Activated naive CD8-positive, alpha-beta T cell treated with anti-CD3 and anti-CD28 coated beads, Interleukin-2, amount 50 U/mL, for 16 hours (primary cell): Measurements from ENCODE around the gene RXYLT1.

Experiments used
- DNase-seq: peaks from one replicate; pipeline ENCODE4 v3.0.0-alpha.2; 2020; ENCODE audit warnings: low read depth, low spot score

Gene RXYLT1

GRCh38 chr12:63843254-63843720 is 63.6 kb downstream of the RXYLT1 start:
- no peak for DNase-seq

GRCh38 chr12:63843721-63844390 is 64.1 kb downstream of the RXYLT1 start:
- DNase-seq = peak; percentile 64

DNA sequence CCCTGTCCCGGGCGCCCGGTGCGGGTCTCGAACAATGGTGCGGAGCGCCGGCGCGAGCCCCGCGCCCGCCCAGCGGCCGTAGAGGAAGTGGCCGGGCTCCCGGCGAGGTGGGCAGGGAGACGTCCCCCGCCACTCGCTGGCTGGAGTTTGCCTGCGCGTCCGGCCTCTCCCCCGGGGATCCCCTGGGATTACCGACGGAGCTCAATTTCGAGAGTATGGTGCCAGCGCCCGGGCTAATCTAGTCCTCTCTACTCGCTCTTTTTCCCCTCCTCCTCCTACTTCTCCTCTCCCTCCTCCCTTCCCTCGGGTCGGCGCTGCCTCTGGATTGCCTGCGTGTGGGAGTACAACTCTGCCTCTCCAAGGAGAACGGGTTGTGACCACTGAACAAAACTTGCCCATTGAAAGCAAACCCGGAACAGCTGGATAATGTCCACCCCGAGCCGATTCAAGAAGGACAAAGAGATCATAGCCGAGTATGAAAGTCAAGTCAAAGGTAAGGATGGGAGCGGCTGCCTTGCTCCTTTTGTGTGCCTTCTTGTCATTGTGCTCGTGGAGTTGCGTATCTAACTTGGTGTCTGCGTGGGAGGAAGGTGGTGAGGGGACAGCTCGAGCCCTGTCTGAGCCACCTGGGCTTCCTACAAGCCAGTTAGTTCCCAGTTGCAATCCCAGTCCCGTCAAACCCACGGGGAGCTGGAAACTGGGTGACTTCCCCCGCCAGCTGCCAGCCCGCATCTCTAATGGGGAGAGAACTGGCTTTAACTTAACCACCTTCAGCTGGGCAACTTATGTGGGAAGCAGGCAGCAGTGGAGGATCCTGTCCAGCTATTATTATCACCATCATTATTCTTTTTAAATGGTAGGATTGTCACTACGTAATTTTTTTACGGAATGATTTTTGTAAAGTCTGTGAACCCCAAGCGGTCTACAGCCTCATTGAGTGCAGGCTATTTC is 65.0 kb downstream of the RXYLT1 start, which contains the start of gene SRGAP1:
Gene SRGAP1, plus strand, starts transcription at position 310 of the 951 bp plus-strand sequence. Its CDS starts 117 bp downstream, at position 427.
- no peak for DNase-seq

DNA sequence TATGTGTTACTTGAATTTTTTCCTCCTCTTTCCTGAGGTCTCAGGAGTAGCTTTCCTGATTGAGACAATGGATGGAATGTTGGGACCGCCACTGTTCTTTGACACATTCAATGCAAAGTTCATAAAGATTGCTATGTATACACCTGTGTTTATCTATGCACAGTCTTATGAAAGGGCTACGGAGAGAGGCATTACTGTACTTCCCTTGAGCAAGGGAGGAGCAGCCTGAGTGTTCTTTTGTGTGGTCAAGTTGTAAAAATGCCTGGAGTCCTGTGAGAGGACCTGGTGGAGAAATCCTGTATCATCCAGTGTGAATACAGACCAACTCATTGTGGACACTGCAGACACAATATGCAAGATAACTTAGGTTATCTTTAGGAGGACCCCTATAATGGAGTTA is 66.0 kb downstream of the RXYLT1 start:
- DNase-seq = no peak

GRCh38 chr12:63846238-63846967 is 66.7 kb downstream of the RXYLT1 start:
- DNase-seq = no peak

DNA sequence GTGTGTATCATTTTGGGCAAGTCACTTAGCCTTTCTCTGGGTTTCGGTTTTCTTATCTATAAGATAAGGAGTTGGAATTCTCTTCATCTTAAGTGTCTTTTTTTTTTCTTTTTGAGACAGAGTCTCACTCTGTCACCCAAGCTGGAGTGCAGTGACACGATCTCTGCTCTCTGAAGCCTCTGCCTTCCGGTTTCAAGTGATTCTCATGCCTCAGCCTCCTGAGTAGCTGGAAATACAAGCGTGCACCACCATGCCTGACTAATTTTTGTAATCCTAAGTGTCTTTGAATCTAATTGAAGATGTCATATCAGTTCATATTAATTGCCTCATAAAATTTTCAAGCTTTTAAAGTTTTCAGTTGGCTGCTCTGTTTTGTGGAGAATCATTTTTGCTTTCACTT is 68.7 kb downstream of the RXYLT1 start:
- DNase-seq = no peak

DNA sequence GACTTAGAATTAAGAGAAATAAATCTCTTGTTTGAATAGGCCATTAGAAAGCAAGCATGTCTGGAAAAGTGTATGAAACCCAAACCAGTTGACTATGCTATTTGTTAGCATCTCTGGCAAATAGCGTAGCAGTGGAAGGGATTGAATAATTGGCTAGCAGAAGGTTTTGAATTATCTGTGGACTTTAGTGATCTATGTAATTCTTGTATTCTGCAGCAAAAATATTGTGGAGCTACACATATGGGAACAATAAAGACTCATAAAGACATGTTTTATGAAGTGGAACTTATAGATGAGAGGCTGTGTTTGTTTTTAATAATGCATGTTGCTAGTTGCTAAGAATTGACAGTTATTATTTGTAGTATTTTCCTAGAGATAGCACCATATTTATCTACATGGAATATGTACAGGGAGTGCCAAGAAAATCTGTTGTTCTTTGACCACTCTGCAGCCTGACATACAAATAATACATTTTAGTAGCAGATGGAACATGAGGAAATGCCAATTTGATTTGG is 69.5 kb downstream of the RXYLT1 start:
- DNase-seq = no peak

DNA sequence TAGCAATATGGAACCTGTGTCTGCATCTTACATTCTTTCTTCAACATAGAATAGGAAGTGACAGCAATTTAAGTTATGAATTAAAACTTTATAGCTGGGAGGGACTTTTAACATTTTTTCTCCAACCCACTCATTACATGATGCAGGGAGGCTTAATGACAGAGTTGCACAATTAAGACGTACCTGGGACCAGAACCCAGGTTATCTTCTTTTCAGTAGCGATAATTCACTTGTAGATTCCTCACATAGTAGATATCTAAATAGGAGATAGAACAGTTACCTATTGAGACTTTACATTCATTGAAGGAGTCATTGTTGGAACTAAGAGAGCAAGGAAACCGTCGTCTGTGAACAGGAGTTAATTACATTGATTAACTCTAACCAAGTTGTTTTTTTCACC is 69.9 kb downstream of the RXYLT1 start:
- no peak for DNase-seq

DNA sequence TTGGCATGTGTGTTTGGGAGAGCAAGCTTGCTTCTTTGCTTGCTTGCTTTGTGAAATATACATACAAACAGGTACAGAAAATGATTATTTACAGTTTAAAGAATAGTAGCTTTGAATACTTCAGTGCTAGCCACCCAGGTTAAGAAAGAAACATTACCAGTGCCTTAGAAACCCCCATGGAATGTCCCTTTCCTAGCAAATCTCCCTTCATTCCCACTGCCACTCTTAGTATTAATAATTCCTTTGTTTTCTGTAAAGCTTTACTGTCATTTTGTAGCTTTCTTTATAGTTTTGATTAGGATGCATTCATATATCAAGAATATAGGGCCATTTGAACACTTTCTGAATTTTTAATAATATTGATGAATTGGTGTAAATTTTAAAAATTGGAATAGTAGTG is 74.3 kb downstream of the RXYLT1 start:
- no peak for DNase-seq

- DNase-seq = no peak
These were observed 75.6 kb downstream of the RXYLT1 start for GRCh38 chr12:63855299-63855698.

GRCh38 chr12:63857771-63858670 is 78.3 kb downstream of the RXYLT1 start:
- no peak for DNase-seq
